ENCODE data around the gene GABRB2. TPM values are rescaled to one million over a fixed set of nuclear protein-coding genes. Genes with fewer than 3 reads are reported as not detected.
"Not testable (repeated sequence)": the region's sequence is repeated elsewhere in the genome, so short reads cannot be mapped to it uniquely, and the experiment has no call there.

The GABRB2 gene
- total RNA-seq, 1 experiment from 2014 or later, result not detected

DNA sequence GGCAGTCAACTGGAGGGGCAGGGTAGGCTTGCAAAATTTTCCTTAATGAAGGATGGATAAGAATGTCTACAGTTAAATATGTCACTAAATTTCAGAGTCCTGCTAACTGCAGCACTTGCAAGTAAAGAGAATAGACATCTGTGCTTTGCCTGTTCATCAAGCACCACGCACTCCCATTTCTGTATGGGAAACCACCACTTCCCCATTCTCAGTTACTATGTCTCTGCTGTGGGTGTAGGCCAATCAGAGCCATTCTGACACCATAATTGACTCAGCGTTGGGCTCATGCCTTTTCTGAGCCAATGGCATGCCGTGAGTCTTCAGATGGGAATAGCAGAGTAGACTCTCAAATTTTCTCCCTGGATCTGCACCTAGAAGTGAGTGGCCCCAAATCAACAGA lies 247.5 kb downstream of the GABRB2 start:
- DNase-seq (ENCODE audit: low spot score), result no peak

DNA sequence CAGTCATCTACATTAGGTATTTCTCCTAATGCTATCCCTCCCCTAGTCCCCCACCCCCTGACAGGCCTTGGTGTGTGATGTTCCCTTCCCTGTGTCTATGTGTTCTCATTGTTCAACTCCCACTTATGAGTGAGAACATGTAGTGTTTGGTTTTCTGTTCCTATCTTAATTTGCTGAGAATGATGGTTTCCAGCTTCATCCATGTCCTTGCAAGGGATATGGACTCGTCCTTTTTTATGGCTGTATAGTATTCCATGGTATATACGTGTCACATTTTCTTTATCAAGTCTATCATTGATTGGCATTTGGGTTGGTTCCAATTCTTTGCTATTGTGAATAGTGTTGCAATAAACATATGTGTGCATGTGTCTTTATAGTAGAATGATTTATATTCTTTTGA lies 249.1 kb downstream of the GABRB2 start:
- not testable (repeated sequence) for DNase-seq (ENCODE audit: low spot score)

DNA sequence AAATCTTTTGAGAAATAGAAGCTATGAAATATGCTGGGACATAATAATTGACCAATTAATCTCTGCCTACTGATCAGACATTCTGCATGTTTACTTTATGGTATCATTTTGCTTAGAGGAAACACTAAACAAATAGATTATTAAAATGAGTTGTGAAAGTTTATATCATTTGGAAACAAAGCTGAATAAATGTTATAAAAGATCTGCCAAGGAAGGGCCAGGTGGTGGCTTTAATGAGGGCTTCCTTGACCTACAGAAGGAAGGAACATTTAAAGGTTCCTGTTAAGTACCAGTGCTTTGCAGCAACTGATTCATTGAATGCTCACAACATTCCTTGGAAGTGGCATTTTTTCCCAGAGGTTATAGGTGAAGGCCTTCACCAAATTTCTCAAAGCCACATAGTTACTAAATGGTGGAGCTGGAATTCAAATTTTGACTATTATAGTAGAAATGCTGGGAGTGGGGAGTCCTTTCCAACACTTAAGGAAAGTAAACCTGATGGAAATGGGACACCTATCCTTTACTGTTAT lies 250.7 kb downstream of the GABRB2 start:
- no peak for DNase-seq (ENCODE audit: low spot score)

DNA sequence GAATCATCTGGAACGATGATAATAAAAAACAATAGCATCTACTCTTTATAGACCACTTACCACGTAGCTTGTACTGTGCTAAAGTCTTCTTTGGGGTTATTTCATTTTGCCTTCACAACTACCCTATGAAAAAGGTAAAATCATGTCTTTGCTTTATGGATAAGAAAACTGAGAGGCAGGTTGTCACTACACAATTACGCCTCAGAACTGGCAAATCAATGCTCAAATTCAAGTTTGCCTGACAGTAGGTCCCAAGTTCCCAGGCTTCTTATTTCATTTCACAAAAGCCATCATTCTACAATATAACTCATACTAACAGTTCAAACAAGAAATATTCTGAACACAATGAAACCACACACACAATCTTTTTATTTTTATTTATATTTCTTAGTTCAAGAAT lies 258.5 kb downstream of the GABRB2 start:
- DNase-seq (ENCODE audit: low spot score), result no peak

DNA sequence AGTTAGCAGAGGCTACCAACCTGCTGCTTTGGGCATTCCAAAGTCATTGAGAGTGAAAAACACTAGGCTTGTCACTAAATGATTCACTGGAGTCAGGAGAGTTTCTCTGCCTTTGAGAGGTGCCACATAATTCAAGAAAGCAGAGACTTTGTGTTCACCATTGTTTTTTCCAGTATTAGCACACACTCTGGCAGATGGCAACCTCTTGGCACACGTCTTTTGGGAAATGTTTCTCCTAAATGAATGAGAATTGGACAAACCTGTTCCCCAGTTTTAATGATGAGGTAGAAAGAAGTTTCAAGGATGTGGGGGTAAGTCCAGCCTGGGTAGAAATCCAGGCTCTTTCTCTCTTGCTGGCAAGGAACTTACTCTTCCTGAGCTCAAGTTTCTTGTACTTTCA lies 259.1 kb downstream of the GABRB2 start:
- DNase-seq (ENCODE audit: low spot score), result no peak

DNA sequence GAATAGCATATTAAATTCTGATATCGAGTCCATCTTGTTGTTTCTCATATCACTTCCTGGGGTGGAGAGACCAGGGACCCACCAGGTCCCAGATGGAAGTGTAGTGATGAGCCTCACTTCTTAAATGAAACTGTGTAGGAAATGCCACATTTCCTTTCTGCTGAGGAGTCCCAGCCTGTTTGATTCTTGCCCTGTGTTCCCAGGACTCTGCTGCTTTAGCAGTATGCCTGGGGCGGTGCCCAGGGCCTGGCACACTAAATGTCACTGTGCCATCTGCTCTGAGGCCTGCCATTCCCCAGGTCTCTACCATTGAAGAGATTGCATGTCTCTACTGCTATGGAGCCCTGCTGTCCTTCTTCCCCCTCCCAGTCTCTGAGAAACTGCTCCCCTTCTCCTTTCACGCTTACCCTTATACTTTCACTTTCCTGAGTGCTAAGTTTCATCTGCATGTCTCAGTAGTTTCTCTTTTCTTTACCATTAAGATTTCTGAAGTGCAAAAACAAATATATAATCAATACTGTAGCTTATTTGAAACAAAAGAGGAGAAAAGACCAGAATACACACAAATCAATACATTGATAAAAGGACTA lies 260.4 kb downstream of the GABRB2 start:
- no peak for DNase-seq (ENCODE audit: low spot score)

DNA sequence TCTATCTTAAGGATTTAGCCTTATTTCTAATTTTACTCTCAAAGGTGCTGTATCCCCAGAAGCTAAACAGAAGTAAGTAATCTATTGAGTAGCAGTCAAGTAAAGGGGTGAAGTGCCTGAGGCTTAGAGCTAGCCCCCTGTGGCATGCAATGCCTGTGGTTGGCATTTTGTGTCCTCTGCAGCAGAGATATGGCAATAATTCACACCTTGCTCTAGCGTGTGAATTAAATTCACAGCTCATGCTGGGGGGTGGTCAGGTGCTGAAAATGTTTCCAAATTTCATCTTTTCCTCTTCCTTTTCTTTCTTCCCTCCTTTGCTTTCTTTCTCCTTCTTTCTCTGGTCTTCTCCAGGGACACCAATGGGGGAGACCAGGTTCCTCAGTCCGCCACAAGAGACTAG lies 262.1 kb downstream of the GABRB2 start:
- DNase-seq (ENCODE audit: low spot score), result no peak

DNA sequence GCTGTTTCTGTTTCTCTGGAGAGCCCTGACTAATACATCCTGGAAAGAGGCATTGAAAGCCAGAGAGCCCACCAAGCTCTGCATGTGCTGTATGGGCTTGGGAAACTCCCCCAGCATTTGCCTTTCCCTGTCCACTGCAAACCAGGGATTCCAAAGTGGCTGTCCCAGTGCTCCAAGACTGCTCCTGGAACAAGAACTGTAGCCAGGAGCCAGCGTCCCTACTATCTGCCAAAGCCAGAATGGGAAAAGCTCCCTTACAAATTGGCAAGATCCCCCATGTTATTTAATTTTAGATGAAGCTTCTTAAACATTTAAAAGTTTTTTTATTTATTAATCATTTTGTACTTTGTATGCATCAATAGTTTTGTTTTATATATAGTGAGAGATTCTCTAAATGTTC lies 263.2 kb downstream of the GABRB2 start:
- no peak for DNase-seq (ENCODE audit: low spot score)

DNA sequence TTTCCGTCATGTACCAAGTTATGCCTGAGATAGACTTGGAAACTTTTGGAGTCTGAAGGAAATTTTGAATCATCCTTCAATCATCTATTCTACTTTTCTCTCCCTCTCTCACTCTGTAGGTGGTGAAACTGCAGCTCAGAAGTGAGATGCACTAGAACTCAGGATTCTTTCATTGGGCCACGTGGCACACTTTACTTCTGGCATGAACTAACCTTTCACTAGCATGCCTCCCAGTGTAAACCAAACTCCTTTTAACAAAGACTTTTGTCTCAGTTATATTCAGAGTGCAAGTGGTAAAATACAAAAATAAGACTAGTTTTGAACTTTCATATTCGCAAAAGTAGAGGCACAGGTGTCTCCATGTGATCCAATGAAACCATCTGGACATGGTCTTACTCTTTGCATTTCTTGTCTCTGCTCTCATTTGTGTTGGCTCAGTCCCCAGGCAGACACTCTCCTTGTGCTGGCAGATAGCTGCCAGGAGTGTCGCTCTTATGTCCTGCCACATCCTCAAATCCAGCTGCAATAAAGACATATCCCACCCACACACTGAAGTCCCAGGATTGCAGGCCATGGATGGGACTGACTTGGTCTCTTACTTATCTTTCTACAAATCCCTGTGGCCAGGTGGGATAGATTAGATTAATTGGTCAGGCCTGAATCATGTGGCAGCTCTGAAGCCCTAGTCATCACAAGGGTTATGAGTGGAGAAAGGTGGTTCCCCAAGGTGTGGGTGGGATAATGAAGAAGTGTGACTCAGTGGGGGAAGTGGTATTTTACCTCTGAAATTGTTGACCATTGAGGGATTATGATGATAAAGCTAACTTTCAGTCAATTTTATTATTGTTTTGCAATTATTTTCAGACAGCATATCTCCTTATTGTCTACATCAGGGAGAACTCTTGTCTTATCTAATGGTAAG lies 267.5 kb downstream of the GABRB2 start:
- no peak for DNase-seq (ENCODE audit: low spot score)

DNA sequence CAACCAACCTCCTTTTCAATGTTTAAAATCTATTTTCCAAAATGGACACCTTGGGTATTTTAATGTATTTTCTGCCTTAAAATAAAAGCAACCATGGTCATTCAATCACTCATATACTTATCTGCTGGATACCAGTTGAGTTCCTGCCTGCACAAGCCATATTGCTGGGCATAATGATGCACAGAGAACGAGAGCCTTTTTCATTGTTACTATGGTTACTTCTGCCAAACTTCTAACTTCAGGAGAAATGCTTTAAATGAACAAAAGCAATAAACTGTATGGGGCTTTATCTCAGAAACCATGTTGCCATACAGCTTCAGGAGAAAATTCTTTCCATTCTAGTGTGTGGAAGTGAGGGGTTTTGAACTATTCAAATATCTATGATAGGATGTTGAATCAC lies 269.5 kb downstream of the GABRB2 start:
- no peak for DNase-seq (ENCODE audit: low spot score)

DNA sequence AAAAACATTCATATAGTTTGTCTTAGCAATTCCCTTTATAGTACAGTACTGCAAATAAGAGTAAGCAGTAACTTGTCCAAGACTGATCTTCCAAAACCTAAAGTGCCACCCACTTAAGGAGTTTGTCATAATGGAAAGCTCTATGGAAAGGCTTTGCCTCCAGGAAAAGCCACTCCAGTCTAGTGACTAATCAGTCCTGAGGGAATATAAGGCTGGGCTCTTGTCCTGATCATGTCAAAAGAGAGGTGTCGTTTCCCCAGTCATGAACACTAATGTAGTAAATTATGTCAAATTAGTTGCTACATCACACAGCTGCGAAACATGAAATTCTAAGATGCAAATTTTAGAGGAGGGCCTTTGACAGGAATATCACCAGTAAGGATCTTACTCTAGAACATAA lies 271.6 kb downstream of the GABRB2 start:
- DNase-seq (ENCODE audit: low spot score), result no peak

DNA sequence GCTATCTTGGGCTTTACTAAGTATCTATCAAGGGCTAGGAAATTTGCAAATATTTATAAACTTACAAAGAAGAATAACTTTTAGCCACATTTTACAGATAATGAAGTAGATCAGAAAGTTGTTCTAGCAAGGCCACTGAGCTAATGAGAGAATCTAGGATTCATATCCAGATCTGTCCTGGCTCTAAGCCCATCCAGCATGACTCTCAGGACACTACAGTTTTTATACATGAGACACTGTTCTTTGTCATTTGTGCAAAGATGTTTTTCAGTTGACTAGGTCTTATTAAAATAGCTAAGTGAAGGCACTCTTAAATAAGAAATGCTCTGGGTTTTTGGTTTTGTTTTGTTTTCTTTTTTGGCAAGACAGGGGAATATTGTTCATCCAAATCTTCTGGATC lies 273.1 kb downstream of the GABRB2 start:
- DNase-seq (ENCODE audit: low spot score), result no peak

DNA sequence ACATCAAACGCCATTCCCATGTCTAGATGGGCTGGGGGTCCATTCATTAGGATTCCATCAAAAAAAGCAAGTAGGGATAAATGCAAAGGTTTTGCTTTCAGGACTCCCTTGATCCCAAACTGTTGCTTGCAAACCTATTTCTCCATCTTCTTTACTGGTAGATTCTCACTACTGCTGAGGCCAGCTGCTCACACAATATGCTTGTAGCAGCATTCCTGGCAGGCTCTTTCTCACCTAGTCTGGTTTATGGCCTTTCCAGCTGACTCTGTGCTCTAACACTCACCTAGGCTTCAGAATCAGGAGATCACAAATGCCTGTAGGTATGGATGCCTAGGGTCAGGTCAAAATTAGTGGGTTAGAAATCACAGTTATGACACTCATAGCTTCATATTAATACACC lies 274.7 kb downstream of the GABRB2 start:
- no peak for DNase-seq (ENCODE audit: low spot score)

DNA sequence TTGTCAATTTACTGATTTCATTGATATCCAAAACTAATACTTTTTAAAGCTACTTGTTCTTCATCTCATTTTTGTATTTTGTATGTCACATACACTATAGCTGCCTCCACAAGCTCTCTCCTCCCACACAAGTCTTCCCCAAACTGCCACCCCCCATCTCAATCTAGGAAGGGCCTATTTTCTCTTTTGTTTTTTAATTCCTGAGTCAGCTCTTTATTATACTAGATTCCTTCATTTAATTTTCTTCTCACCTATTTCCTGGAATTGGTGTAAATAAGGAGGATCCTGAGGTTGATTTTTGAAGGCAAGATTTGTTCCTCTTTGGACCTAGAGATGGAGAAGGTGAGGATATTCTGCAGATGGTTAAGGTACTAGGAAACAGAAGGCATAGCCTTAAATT lies 277.4 kb downstream of the GABRB2 start:
- DNase-seq (ENCODE audit: low spot score), result no peak

DNA sequence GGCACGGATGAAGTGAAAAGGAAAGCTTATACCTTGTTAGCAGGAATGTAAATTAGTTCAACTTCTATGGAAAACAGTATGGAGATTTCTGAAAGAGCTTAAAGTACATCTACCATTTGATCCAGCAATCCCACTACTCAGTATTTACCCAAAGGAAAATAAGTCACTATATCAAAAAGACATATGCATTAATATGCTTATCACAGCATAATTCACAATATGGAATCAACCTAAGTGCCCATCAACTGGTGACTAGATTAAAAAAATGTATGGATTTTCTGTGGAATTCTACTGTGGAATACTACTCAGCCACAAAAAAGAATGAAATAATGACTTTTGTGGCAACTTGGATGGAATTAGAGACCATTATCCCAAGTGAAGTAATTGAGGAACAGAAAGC lies 279.6 kb downstream of the GABRB2 start:
- no peak for DNase-seq (ENCODE audit: low spot score)

DNA sequence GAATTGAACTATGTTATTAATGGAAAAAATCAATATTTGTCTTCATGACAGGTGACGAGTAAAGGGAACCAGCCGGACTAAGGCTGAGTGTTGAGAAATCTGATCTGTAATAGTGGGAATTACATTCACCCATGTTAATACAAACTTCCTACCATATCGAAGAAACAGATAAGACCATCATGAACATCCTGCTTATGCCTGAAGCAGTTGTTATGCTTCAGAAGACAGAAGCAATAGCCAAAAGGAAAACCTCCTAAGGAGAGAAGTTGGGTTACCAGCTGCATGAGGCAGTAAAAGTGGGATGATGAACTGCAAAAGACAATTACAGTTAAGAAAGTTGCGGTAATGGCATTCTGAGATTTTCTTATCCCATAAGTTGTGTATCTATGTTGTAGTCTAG lies 281.5 kb downstream of the GABRB2 start:
- DNase-seq (ENCODE audit: low spot score), result no peak

DNA sequence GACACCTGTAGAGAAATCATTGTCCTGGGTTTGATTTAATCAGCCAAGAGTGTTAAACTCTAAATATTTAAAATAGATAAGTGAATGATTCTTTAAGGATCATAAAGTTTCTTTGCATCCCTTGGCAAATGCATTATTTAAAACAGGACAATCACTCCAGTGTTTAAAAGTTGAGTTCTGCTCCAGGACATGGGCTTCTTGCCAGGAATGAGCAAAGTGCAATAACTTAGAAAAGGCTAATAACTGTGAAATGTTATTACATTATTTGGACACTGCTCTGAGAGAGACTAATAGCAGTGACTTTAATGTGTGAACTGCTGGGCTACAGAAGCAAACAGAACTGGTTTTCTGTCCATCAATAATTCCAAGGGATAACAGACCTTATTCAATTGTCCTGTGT lies 283.3 kb downstream of the GABRB2 start:
- DNase-seq (ENCODE audit: low spot score), result no peak

DNA sequence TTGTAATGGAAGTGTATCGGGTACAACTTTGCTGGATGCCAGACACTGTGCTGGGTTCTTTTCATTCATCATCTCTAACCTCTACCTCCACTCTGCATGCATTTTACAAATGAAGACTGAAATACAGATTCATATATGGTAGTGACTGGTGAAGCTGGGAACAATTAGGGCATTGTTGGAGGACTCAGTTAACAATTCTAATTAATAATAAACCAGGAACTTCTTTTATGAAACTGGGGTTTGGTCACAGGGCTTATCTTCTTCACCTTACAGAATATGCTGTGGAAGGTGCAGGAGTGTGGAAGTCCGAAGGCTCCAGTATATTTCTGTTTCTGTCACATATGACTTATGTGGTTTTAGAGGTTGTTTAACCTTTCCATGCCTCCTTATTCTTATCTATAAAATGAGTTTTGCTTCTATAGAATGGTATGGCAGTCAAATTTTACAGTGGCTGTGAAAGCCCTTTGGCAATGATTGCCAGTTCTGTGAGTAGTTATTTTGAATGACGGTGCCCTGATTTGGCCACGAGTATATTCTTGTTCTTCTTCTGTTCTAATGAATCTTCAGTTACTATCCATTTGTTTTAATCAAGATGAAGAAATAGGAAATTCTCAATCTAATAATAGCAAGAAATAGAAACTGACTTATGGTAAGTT lies 284.7 kb downstream of the GABRB2 start:
- no peak for DNase-seq (ENCODE audit: low spot score)

DNA sequence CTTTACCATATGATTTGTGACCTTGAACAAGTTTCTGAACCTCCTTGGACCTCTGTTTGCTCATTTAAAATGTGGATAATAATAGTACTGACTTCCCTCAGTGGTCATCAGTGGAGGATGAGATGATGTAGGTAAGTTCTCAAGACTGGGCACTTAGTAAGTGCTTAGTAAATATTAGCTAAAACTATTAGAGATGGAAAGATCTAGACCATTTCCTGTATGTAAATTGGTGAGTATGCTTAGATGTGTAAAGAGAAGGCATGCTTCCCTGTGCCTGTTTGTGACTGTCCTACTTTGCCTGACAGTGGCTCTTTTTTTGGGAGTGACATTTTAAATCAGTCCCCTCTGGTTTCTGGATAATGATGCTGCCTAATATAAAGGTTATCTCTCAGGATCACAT lies 288.1 kb downstream of the GABRB2 start:
- no peak for DNase-seq (ENCODE audit: low spot score)

DNA sequence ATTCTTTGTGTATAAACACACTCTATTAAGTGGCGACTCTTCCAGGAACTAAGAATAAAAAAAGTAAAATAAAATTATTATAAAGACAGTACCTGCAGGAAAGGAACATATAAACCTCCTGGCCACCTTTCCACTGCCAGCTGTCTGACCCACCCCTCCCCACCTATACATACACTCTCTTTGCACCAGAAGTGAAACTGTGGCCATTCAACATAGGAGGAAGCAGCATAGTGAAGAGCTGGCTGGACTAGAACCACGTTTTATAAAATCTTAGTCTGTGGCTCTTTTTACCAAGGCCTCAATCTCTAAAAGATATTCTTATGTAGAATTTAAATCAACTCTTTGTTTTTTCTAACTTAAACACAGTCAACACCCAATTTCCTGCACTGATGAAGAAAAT lies 289.6 kb downstream of the GABRB2 start:
- DNase-seq (ENCODE audit: low spot score), result no peak

DNA sequence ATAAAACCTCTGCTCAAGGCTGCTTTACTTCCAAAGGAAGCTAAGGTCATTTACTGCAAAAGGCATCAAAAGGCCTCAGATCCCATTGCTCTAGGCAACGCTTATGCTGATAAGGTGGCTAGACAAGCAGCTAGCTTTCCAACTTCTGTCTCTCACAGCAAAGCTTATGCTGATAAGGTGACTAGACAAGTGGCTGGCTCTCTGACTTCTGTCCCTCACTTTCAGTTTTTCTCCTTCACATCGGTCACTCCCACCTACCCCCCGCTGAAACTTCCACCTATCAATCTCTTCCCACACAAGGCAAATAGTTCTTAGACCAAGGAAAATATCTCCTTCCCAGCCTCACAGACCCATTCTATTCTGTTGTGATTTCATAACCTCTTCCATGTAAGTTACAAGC lies 293.6 kb downstream of the GABRB2 start:
- not testable (repeated sequence) for DNase-seq (ENCODE audit: low spot score)

DNA sequence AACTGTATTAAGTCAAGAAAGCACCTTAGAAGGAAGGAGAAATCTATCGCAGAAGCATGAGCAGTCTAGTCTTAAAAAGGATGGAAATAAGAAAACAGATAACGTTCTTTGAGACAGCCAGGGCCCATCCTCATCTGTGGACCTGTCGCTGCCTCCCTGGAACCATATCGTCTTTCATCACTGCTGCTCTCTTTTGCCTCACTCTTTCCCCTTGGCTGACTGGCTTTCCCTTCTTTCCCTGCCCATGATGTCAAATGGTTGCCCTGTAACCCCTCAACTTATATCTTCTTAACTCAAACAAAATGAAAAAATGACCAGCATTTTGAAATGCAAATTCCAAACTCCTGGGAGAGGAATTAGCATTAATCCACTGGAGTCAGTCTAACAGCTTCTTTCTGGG lies 299.8 kb downstream of the GABRB2 start:
- DNase-seq (ENCODE audit: low spot score), result no peak

DNA sequence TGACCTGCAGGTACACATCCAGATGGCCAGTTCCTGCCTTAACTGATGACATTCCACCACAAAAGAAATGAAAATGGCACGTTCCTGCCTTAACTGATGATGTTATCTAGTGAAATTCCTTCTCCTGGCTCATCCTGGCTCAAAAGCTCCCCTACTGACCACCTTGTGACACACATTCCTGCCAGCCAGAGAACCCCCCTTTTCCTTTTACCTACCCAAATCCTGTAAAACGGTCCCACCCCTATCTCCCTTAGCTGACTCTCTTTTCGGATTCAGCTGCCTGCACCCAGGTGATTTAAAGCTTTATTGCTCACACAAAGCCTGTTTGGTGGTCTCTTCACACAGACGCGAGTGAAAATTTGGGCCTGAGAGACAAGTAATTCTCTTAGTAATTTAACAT lies 300.7 kb downstream of the GABRB2 start:
- DNase-seq (ENCODE audit: low spot score), result not testable (repeated sequence)

All from A172 (cell line).